ENCODE measurements around the gene ENO2. TPM values are rescaled to one million over a fixed set of nuclear protein-coding genes. Genes with fewer than 3 reads are reported as not detected.
"Not testable (repeated sequence)": the region's sequence is repeated elsewhere in the genome, so short reads cannot be mapped to it uniquely, and the experiment has no call there.

ENO2 gene
- total RNA-seq, 4 donors from 2014 or later, result 13.0 to 25.3 (median 19.8) TPM

DNA sequence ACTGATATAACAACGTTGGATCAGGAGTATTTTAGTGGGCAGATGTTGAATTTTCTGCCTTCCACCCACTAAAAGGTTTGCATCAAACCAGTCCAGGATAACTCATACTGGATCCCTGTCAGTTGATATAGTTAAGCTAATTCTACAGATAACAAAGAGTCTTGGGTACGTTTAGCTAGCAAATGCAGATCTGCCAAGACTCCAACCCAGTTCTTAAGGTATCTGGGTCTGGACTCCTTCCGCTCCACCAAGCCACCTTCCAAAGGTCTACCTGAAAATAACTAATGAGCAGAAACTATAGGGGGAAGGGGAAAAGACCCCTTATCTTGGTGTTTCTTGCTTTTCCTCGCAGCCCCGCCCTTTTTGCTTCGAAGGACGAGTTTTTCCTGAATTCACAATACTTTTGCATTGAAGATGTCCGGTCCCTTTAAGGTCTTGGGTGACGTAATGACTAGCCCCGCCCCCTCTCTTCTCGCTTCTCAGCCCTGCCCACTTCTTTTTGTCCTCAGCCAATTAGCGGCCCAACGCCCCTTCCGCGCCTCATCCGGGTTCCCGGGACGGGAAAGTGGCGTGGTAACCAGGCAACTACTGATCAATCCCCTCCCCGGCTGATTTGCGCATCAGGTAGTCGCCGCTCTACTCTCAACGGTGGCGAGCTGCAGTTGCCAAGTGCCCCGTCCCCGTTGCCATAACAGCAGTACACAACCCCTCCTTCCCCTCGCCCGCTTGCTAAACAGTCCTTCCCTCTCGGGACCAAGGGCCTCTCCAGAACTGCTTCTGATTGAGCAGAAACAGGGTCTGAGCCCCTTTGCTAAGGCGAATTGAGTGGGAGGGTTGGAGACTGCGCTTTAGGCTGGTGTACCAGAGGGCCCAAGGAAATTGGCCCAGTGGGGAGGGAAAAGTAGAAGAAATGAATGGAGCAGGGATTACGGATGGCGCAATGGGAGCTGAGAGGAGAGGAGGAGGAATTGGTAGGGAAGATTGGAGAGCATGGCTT is 9.8 kb upstream of the ENO2 start, which contains the start of gene LRRC23:
TSS of gene LRRC23 (plus strand) at position 543 of the 997 bp plus-strand sequence. CDS start 812 bp downstream, outside the sequence.
- Histone ChIP-seq H3K27me3 (no peaks in the 10 kb centered on the region), H3K36me3 (no peaks in the 10 kb centered on the region), H3K9me3 (no peaks in the 10 kb centered on the region), H3K4me1 (peaks cover 18 to 20% of the 10 kb centered on the region in 2 donors), H3K4me3 (replicated peaks in 1 of 3) (peak within 1 kb of the TSS; percentile 11 to 80 (median 53)), H3K27ac (peak within 1 kb of the TSS; percentile 68 to 89 (median 70))
- TF ChIP-seq POLR2A (IDR thresholded peaks at IDR 0.05), result peak; percentile 70 to 77
- TF ChIP-seq, protein P1, sequence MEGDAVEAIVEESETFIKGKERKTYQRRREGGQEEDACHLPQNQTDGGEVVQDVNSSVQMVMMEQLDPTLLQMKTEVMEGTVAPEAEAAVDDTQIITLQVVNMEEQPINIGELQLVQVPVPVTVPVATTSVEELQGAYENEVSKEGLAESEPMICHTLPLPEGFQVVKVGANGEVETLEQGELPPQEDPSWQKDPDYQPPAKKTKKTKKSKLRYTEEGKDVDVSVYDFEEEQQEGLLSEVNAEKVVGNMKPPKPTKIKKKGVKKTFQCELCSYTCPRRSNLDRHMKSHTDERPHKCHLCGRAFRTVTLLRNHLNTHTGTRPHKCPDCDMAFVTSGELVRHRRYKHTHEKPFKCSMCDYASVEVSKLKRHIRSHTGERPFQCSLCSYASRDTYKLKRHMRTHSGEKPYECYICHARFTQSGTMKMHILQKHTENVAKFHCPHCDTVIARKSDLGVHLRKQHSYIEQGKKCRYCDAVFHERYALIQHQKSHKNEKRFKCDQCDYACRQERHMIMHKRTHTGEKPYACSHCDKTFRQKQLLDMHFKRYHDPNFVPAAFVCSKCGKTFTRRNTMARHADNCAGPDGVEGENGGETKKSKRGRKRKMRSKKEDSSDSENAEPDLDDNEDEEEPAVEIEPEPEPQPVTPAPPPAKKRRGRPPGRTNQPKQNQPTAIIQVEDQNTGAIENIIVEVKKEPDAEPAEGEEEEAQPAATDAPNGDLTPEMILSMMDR (IDR thresholded peaks at IDR 0.05), result peak in 1 of 6 experiments; percentile 5
- intact Hi-C loops (cut with DNase I), result no loop called here
- peak; percentile 99 for DNase-seq
- 5 to 6% methylated on average over 34 of the region's 34 CpGs for WGBS, 2 donors

DNA sequence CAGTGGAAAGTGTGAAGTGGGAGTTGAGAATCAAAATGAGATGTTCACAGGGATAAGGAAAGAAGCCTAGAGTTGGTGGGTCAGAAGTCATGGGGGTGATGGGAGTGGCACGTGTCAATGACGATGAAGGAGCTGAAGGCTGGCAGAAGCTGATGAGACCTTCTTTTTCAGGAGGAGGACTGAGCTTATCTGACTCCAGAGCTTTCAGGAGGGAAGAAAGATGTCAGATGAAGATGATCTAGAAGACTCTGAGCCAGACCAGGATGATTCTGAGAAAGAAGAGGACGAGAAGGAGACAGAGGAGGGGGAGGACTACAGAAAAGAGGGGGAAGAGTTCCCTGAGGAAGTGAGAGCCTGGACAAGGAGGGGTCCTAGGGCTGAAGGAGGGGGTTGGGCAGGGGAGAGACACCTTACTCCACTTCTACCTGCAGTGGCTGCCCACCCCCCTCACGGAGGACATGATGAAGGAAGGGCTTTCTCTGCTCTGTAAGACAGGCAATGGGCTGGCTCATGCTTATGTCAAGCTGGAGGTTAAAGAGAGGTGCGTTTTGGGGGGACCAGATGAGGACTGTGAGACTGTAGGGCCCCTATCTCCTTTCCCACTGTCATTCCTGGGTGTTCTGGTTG is 8.9 kb upstream of the ENO2 start:
- Histone ChIP-seq H3K27me3 (no peaks in the 10 kb centered on the region), H3K27ac (peak overlapping the region; percentile 68 to 89 (median 70)), H3K4me3 (replicated peaks in 1 of 3) (peak overlapping the region in 1 of 3 donors; percentile 53), H3K36me3 (no peaks in the 10 kb centered on the region), H3K9me3 (no peaks in the 10 kb centered on the region), H3K4me1 (peaks cover 9 to 10% of the 10 kb centered on the region in 2 donors)
- intact Hi-C loops (cut with DNase I), result no loop called here
- no peak for TF ChIP-seq POLR2A (IDR thresholded peaks at IDR 0.05)
- TF ChIP-seq, protein P1 (IDR thresholded peaks at IDR 0.05), result no peak
- DNase-seq, result no peak
- 56 to 64% methylated on average over 5 of the region's 5 CpGs for WGBS, 2 donors

DNA sequence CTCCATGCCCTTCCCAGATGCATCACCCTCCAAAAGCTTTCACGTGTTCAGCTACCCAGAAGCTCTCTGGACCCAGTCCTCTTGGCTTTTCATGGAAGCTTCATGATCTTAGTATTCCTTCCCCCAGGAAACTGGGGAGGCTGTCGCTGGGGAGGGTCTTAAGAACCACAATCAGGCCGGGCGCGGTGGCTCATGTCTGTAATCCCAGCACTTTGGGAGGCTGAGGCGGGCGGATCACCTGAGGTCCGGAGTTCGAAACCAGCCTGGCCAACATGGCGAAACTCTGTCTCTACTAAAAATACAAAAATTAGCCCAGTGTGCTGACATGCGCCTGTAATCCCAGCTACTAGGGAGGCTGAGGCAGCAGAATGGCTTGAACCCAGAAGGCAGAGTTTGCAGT is 6.2 kb upstream of the ENO2 start:
- H3K27ac ChIP-seq; H3K36me3 ChIP-seq; DNase-seq; H3K27me3 ChIP-seq; intact Hi-C loops (cut with DNase I); H3K4me3 ChIP-seq (replicated peaks in 1 of 3); H3K9me3 ChIP-seq: not testable (repeated sequence)
- WGBS, 2 donors, result 96 to 98% methylated on average over 9 to 11 of the region's 11 CpGs
- H3K4me1 ChIP-seq, result peaks cover 9 to 10% of the 10 kb centered on the region in 2 donors

DNA sequence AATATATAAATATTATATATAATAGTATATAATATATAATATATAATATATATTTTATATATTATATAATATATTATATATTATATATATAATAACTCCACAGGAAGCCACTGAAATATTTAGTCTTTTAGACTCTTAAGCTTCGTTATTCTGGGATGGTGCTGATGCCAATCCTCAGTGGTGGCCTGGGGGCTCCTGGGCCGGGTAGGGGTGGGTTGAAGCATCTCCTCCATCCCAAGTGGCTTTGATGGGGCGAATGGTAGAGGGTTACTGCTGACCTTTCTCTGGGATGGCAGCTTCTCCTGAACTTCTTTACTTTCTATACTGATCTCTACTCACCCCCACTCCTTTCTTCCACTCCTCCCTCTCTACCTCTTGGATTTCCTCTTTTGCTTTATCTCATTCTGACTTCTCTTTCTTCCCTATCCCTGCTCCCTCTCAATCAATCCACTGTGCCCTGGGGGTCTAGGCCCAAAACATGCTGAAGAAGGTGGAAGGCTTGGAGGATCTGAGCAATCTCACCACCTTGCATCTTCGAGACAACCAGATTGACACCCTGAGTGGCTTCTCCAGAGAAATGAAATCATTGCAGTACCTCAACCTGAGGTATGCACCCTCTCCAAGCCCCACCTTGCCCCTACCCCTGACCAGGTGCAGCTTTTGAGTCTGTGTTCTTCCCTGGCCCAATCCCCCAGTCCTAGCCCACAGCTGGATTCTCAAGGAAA is 4.8 kb upstream of the ENO2 start:
- intact Hi-C loops (cut with DNase I), result loop anchor here (5.0 kb wide), 1 partner anchor 37 kb away; the partner anchor contains the start of gene SPSB2
- Histone ChIP-seq H3K27me3 (no peaks in the 10 kb centered on the region), H3K4me3 (replicated peaks in 1 of 3) (no peak overlapping the region), H3K9me3 (no peaks in the 10 kb centered on the region), H3K36me3 (no peaks in the 10 kb centered on the region), H3K27ac (no peak overlapping the region), H3K4me1 (peaks cover 10 to 13% of the 10 kb centered on the region in 2 donors)
- TF ChIP-seq POLR2A (IDR thresholded peaks at IDR 0.05), result no peak
- TF ChIP-seq, protein P1 (IDR thresholded peaks at IDR 0.05), result no peak
- WGBS, 2 donors, result 78 to 90% methylated on average over 4 of the region's 4 CpGs
- no peak for DNase-seq

All from thyroid gland (tissue), 4 donors.